Stimulated activated CD8-positive, alpha-beta memory T cell treated with anti-CD3 and anti-CD28 coated beads, Interleukin-12 subunit alpha, Interleukin-12 subunit beta, amount 100 ng/mL, for 24 hours (primary cell): ENCODE results near the gene CKS1B.
"Not testable (repeated sequence)": the region's sequence is repeated elsewhere in the genome, so short reads cannot be mapped to it uniquely, and the experiment has no call there.

Source experiments
- DNase-seq: peaks from one replicate; pipeline ENCODE4 v3.0.0-alpha.2; 2020; ENCODE audit errors: extremely low read depth

CKS1B gene

GRCh38 chr1:154987326-154987725 is 12.8 kb downstream of the CKS1B start:
- DNase-seq, result no peak

- no peak for DNase-seq
Observed at GRCh38 chr1:154988058-154988954, 13.8 kb downstream of the CKS1B start.

- DNase-seq, result no peak
Observed at GRCh38 chr1:154989195-154989860, 14.8 kb downstream of the CKS1B start.

- DNase-seq, result no peak
Observed at GRCh38 chr1:154990276-154990675, 15.8 kb downstream of the CKS1B start.

- DNase-seq, result no peak
Observed at GRCh38 chr1:154992721-154993571, 18.5 kb downstream of the CKS1B start.

GRCh38 chr1:154993572-154994268 is 19.2 kb downstream of the CKS1B start, which contains the start of gene LENEP:
TSS of gene LENEP (plus strand) at chr1:154993586. CDS start at chr1:154993608, 22 bp downstream.
- DNase-seq, result no peak

- no peak for DNase-seq
Observed at GRCh38 chr1:154994269-154994587, 19.7 kb downstream of the CKS1B start.

GRCh38 chr1:154994591-154994990 is 20.1 kb downstream of the CKS1B start:
- no peak for DNase-seq

GRCh38 chr1:154995301-154995983 is 21.0 kb downstream of the CKS1B start:
- not testable (repeated sequence) for DNase-seq

- no peak for DNase-seq
Observed at GRCh38 chr1:154996966-154997701, 22.7 kb downstream of the CKS1B start.

- DNase-seq, result no peak
Observed at GRCh38 chr1:154998201-154998780, 23.8 kb downstream of the CKS1B start.

GRCh38 chr1:154998818-154999570 is 24.5 kb downstream of the CKS1B start:
- no peak for DNase-seq

GRCh38 chr1:154999571-155000410 is 25.3 kb downstream of the CKS1B start:
- no peak for DNase-seq

- no peak for DNase-seq
Observed at GRCh38 chr1:155000411-155000725, 25.9 kb downstream of the CKS1B start.

GRCh38 chr1:155000726-155001424 is 26.4 kb downstream of the CKS1B start:
- peak; percentile 57 for DNase-seq

- no peak for DNase-seq
Observed at GRCh38 chr1:155001425-155001674, 26.9 kb downstream of the CKS1B start.

- peak; percentile 99 for DNase-seq
Observed at GRCh38 chr1:155001675-155002463, 27.4 kb downstream of the CKS1B start.
